ENCODE measurements around the gene GAD2.

GAD2 gene

GRCh38 chr10:26216585-26217395 is at the start of gene GAD2:
Gene GAD2 (plus strand): TSS chr10:26216774. CDS start chr10:26216810, 36 bp downstream.
- H3K27me3 ChIP-seq (ENCODE audit: control insufficient read depth in 1 of 2, insufficient read depth in 2 of 2, low read length in 2 of 2) = peaks cover 62 to 85% of the 10 kb centered on the region in 2 donors
- no peaks in the 10 kb centered on the region for H3K36me3 ChIP-seq (ENCODE audit: insufficient read depth, low read length)
- H3K4me3 ChIP-seq (ENCODE audit: low read depth in 1 of 2, low read length in 2 of 2) = no peak within 1 kb of the TSS
- no peak within 1 kb of the TSS for H3K9ac ChIP-seq (ENCODE audit: low read length)
- H3K9me3 ChIP-seq (ENCODE audit: low read length) = no peaks in the 10 kb centered on the region
- H3K27ac ChIP-seq (ENCODE audit: low read depth, low read length) = no peak within 1 kb of the TSS
- no peaks in the 10 kb centered on the region for H3K4me1 ChIP-seq (ENCODE audit: insufficient read depth, low read length)

- Histone ChIP-seq H3K4me1 (ENCODE audit: insufficient read depth, low read length) (no peaks in the 10 kb centered on the region), H3K27ac (ENCODE audit: low read depth, low read length) (no peak overlapping the region), H3K4me3 (ENCODE audit: low read depth in 1 of 2, low read length in 2 of 2) (no peak overlapping the region), H3K9ac (ENCODE audit: low read length) (no peak overlapping the region), H3K9me3 (ENCODE audit: low read length) (no peaks in the 10 kb centered on the region), H3K27me3 (ENCODE audit: control insufficient read depth in 1 of 2, insufficient read depth in 2 of 2, low read length in 2 of 2) (no peaks in the 10 kb centered on the region), H3K36me3 (ENCODE audit: insufficient read depth, low read length) (no peaks in the 10 kb centered on the region)
Observed at GRCh38 chr10:26169466-26169865, 47.1 kb upstream of the GAD2 start.

- Histone ChIP-seq H3K36me3 (ENCODE audit: insufficient read depth, low read length) (no peaks in the 10 kb centered on the region), H3K27me3 (ENCODE audit: control insufficient read depth in 1 of 2, insufficient read depth in 2 of 2, low read length in 2 of 2) (no peaks in the 10 kb centered on the region), H3K9me3 (ENCODE audit: low read length) (no peaks in the 10 kb centered on the region), H3K4me1 (ENCODE audit: insufficient read depth, low read length) (no peaks in the 10 kb centered on the region), H3K9ac (ENCODE audit: low read length) (no peak overlapping the region), H3K4me3 (ENCODE audit: low read depth in 1 of 2, low read length in 2 of 2) (no peak overlapping the region), H3K27ac (ENCODE audit: low read depth, low read length) (no peak overlapping the region)
Observed at GRCh38 chr10:26172131-26172530, 44.4 kb upstream of the GAD2 start.

- Histone ChIP-seq H3K4me3 (ENCODE audit: low read depth in 1 of 2, low read length in 2 of 2) (no peak overlapping the region), H3K9ac (ENCODE audit: low read length) (no peak overlapping the region), H3K9me3 (ENCODE audit: low read length) (no peaks in the 10 kb centered on the region), H3K27ac (ENCODE audit: low read depth, low read length) (no peak overlapping the region), H3K36me3 (ENCODE audit: insufficient read depth, low read length) (no peaks in the 10 kb centered on the region), H3K27me3 (ENCODE audit: control insufficient read depth in 1 of 2, insufficient read depth in 2 of 2, low read length in 2 of 2) (no peaks in the 10 kb centered on the region), H3K4me1 (ENCODE audit: insufficient read depth, low read length) (no peaks in the 10 kb centered on the region)
Observed at GRCh38 chr10:26173837-26174236, 42.7 kb upstream of the GAD2 start.

GRCh38 chr10:26177341-26177740 is 39.2 kb upstream of the GAD2 start:
- H3K4me3 ChIP-seq (ENCODE audit: low read depth in 1 of 2, low read length in 2 of 2) = no peak overlapping the region
- H3K9ac ChIP-seq (ENCODE audit: low read length) = no peak overlapping the region
- H3K27me3 ChIP-seq (ENCODE audit: control insufficient read depth in 1 of 2, insufficient read depth in 2 of 2, low read length in 2 of 2) = no peaks in the 10 kb centered on the region
- no peaks in the 10 kb centered on the region for H3K4me1 ChIP-seq (ENCODE audit: insufficient read depth, low read length)
- no peak overlapping the region for H3K27ac ChIP-seq (ENCODE audit: low read depth, low read length)
- H3K9me3 ChIP-seq (ENCODE audit: low read length) = no peaks in the 10 kb centered on the region
- H3K36me3 ChIP-seq (ENCODE audit: insufficient read depth, low read length) = no peaks in the 10 kb centered on the region

- Histone ChIP-seq H3K36me3 (ENCODE audit: insufficient read depth, low read length) (no peaks in the 10 kb centered on the region), H3K9ac (ENCODE audit: low read length) (no peak overlapping the region), H3K9me3 (ENCODE audit: low read length) (no peaks in the 10 kb centered on the region), H3K27ac (ENCODE audit: low read depth, low read length) (no peak overlapping the region), H3K4me1 (ENCODE audit: insufficient read depth, low read length) (no peaks in the 10 kb centered on the region), H3K27me3 (ENCODE audit: control insufficient read depth in 1 of 2, insufficient read depth in 2 of 2, low read length in 2 of 2) (no peaks in the 10 kb centered on the region), H3K4me3 (ENCODE audit: low read depth in 1 of 2, low read length in 2 of 2) (no peak overlapping the region)
Observed at GRCh38 chr10:26194275-26194674, 22.3 kb upstream of the GAD2 start.

- Histone ChIP-seq H3K27ac (ENCODE audit: low read depth, low read length) (no peak overlapping the region), H3K9me3 (ENCODE audit: low read length) (no peaks in the 10 kb centered on the region), H3K9ac (ENCODE audit: low read length) (no peak overlapping the region), H3K36me3 (ENCODE audit: insufficient read depth, low read length) (no peaks in the 10 kb centered on the region), H3K27me3 (ENCODE audit: control insufficient read depth in 1 of 2, insufficient read depth in 2 of 2, low read length in 2 of 2) (no peaks in the 10 kb centered on the region), H3K4me3 (ENCODE audit: low read depth in 1 of 2, low read length in 2 of 2) (no peak overlapping the region), H3K4me1 (ENCODE audit: insufficient read depth, low read length) (no peaks in the 10 kb centered on the region)
Observed at GRCh38 chr10:26197248-26197647, 19.3 kb upstream of the GAD2 start.

- no peak overlapping the region for H3K9ac ChIP-seq (ENCODE audit: low read length)
Observed at GRCh38 chr10:26198119-26198518, 18.5 kb upstream of the GAD2 start.

GRCh38 chr10:26199841-26200240 is 16.7 kb upstream of the GAD2 start:
- Histone ChIP-seq H3K27me3 (ENCODE audit: control insufficient read depth in 1 of 2, insufficient read depth in 2 of 2, low read length in 2 of 2) (no peaks in the 10 kb centered on the region), H3K36me3 (ENCODE audit: insufficient read depth, low read length) (no peaks in the 10 kb centered on the region), H3K27ac (ENCODE audit: low read depth, low read length) (no peak overlapping the region), H3K4me1 (ENCODE audit: insufficient read depth, low read length) (no peaks in the 10 kb centered on the region), H3K9ac (ENCODE audit: low read length) (no peak overlapping the region), H3K4me3 (ENCODE audit: low read depth in 1 of 2, low read length in 2 of 2) (no peak overlapping the region), H3K9me3 (ENCODE audit: low read length) (no peaks in the 10 kb centered on the region)

More at GRCh38 chr10:26198119-26198518, 18.5 kb upstream of the GAD2 start:
- Histone ChIP-seq H3K27ac (ENCODE audit: low read depth, low read length) (no peak overlapping the region), H3K27me3 (ENCODE audit: control insufficient read depth in 1 of 2, insufficient read depth in 2 of 2, low read length in 2 of 2) (no peaks in the 10 kb centered on the region), H3K4me3 (ENCODE audit: low read depth in 1 of 2, low read length in 2 of 2) (no peak overlapping the region), H3K36me3 (ENCODE audit: insufficient read depth, low read length) (no peaks in the 10 kb centered on the region), H3K9me3 (ENCODE audit: low read length) (no peaks in the 10 kb centered on the region), H3K4me1 (ENCODE audit: insufficient read depth, low read length) (no peaks in the 10 kb centered on the region)

- Histone ChIP-seq H3K4me3 (ENCODE audit: low read depth in 1 of 2, low read length in 2 of 2) (no peak overlapping the region), H3K4me1 (ENCODE audit: insufficient read depth, low read length) (no peaks in the 10 kb centered on the region), H3K9ac (ENCODE audit: low read length) (no peak overlapping the region), H3K27ac (ENCODE audit: low read depth, low read length) (no peak overlapping the region), H3K27me3 (ENCODE audit: control insufficient read depth in 1 of 2, insufficient read depth in 2 of 2, low read length in 2 of 2) (no peaks in the 10 kb centered on the region), H3K9me3 (ENCODE audit: low read length) (no peaks in the 10 kb centered on the region), H3K36me3 (ENCODE audit: insufficient read depth, low read length) (no peaks in the 10 kb centered on the region)
Observed at GRCh38 chr10:26205223-26205622, 11.4 kb upstream of the GAD2 start.

- Histone ChIP-seq H3K4me3 (ENCODE audit: low read depth in 1 of 2, low read length in 2 of 2) (no peak overlapping the region), H3K9me3 (ENCODE audit: low read length) (no peaks in the 10 kb centered on the region), H3K9ac (ENCODE audit: low read length) (no peak overlapping the region), H3K4me1 (ENCODE audit: insufficient read depth, low read length) (no peaks in the 10 kb centered on the region), H3K36me3 (ENCODE audit: insufficient read depth, low read length) (no peaks in the 10 kb centered on the region), H3K27me3 (ENCODE audit: control insufficient read depth in 1 of 2, insufficient read depth in 2 of 2, low read length in 2 of 2) (peaks cover 35 to 49% of the 10 kb centered on the region in 2 donors), H3K27ac (ENCODE audit: low read depth, low read length) (no peak overlapping the region)
Observed at GRCh38 chr10:26211781-26212444, 4.7 kb upstream of the GAD2 start.

Measured in muscle layer of colon (tissue), 2 donors.